ENCODE data around the gene SNX6. TPM values are rescaled to one million over a fixed set of nuclear protein-coding genes. Genes with fewer than 3 reads are reported as not detected.
"Not testable (repeated sequence)": the region's sequence is repeated elsewhere in the genome, so short reads cannot be mapped to it uniquely, and the experiment has no call there.

SNX6 gene
- total RNA-seq, 1 experiment from 2014 or later, result 69.3 TPM

- no peak overlapping the region for H4K91ac ChIP-seq (ENCODE audit: insufficient read length, low read depth, low read length)
- Mint-ChIP-seq H3K4me1 (no peaks in the 10 kb centered on the region), H3K36me3 (ENCODE audit: insufficient read depth in 1 of 3, low read depth in 3 of 3) (no peaks in the 10 kb centered on the region; a peak in 1 of 7 replicates), H3K9me3 (no peaks in the 10 kb centered on the region), H3K4me3 (no peak overlapping the region), H3K27me3 (ENCODE audit: low read depth) (no peaks in the 10 kb centered on the region), H3K27ac (no peak overlapping the region)
- no peaks in the 10 kb centered on the region for H3K79me1 ChIP-seq (ENCODE audit: insufficient read depth, low read depth, low read length, poor library complexity, severe bottlenecking)
- no peaks in the 10 kb centered on the region for H4K20me1 ChIP-seq (ENCODE audit: control insufficient read depth, insufficient read depth, insufficient read length)
- no peak for DNase-seq
- no peak overlapping the region for H4K5ac ChIP-seq (ENCODE audit: insufficient read length, low read depth, low read length)
- no peak overlapping the region for H3K9ac ChIP-seq (ENCODE audit: extremely low read depth, insufficient read length, low read length)
- H2AFZ ChIP-seq (ENCODE audit: low read length), result no peak overlapping the region
- no peak overlapping the region for H3K4me2 ChIP-seq (ENCODE audit: insufficient read depth, insufficient read length, low read length)
- TF ChIP-seq, protein P1, sequence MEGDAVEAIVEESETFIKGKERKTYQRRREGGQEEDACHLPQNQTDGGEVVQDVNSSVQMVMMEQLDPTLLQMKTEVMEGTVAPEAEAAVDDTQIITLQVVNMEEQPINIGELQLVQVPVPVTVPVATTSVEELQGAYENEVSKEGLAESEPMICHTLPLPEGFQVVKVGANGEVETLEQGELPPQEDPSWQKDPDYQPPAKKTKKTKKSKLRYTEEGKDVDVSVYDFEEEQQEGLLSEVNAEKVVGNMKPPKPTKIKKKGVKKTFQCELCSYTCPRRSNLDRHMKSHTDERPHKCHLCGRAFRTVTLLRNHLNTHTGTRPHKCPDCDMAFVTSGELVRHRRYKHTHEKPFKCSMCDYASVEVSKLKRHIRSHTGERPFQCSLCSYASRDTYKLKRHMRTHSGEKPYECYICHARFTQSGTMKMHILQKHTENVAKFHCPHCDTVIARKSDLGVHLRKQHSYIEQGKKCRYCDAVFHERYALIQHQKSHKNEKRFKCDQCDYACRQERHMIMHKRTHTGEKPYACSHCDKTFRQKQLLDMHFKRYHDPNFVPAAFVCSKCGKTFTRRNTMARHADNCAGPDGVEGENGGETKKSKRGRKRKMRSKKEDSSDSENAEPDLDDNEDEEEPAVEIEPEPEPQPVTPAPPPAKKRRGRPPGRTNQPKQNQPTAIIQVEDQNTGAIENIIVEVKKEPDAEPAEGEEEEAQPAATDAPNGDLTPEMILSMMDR (conservative IDR thresholded peaks at IDR 0.05), result no peak
- no peak overlapping the region for H3K14ac ChIP-seq (ENCODE audit: insufficient read depth, low read length)
- no peak overlapping the region for H2BK120ac ChIP-seq (ENCODE audit: low read depth, low read length, poor library complexity, severe bottlenecking)
- no peak overlapping the region for H2BK12ac ChIP-seq (ENCODE audit: insufficient read length, low read depth, low read length)
- no peak overlapping the region for H2BK20ac ChIP-seq (ENCODE audit: low read depth, low read length, poor library complexity, severe bottlenecking)
- no peaks in the 10 kb centered on the region for H3K9me3 ChIP-seq (ENCODE audit: control insufficient read depth, low read depth, low read length)
- no peaks in the 10 kb centered on the region for H3K23me2 ChIP-seq (ENCODE audit: insufficient read length, low read depth, low read length, poor library complexity, severe bottlenecking)
- H3K18ac ChIP-seq (ENCODE audit: insufficient read length, low read depth, low read length), result no peak overlapping the region
- no peak overlapping the region for H2AK5ac ChIP-seq (ENCODE audit: insufficient read length, low read length)
- no peaks in the 10 kb centered on the region; the same call in 1 of the 2 replicates for H3K4me1 ChIP-seq (ENCODE audit: insufficient read depth, low read length)
- no peaks in the 10 kb centered on the region for H3K27me3 ChIP-seq (ENCODE audit: insufficient read depth, low read length)
- no peak overlapping the region for H4K8ac ChIP-seq (replicated peaks; ENCODE audit: insufficient read length, low read depth, low read length)
- no peak overlapping the region for H3K23ac ChIP-seq (ENCODE audit: insufficient read length, low read depth, low read length)
- H3K27ac ChIP-seq (ENCODE audit: insufficient read length, low read depth, low read length), result no peak overlapping the region
- H3T11ph ChIP-seq (ENCODE audit: low read length), result no peak overlapping the region
- WGBS (ENCODE audit: extremely low coverage, insufficient read length, low lambda C conversion rate), result no CpG with 5 or more reads among the region's 1 CpG
- H3K56ac ChIP-seq (ENCODE audit: insufficient read length, low read depth, low read length), result no peak overlapping the region
- no peak overlapping the region for H2BK5ac ChIP-seq (ENCODE audit: insufficient read length, low read length)
- no peak overlapping the region for H3K4ac ChIP-seq (ENCODE audit: low read depth, low read length)
- H2BK15ac ChIP-seq (ENCODE audit: low read depth, low read length), result no peak overlapping the region
- H3K79me2 ChIP-seq (ENCODE audit: insufficient read depth, low read length), result no peaks in the 10 kb centered on the region
These were observed 10.9 kb upstream of the SNX6 start for GRCh38 chr14:34640826-34641225.

DNA sequence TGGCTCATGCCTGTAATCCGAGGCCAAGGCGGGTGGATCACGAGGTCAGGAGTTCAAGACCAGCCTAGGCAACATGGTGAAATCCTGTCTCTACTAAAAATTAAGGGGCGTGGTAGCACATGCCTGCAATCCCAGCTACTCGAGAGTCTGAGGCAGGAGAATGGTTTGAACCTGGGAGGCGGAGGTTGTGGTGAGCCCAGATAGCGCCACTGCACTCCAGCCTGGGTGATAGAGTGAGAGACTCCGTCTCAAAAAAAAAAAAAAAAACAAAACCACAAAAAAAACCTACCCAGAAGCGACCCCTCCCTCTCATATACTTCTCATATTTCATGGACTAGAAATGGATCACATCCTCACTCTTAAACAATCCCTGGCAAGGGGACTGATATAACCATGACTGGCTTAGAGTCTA, 4.4 kb upstream of the SNX6 start:
- not testable (repeated sequence) for H4K91ac ChIP-seq (ENCODE audit: insufficient read length, low read depth, low read length); H3K4me1 Mint-ChIP-seq; H3K27me3 Mint-ChIP-seq (ENCODE audit: low read depth); H3K14ac ChIP-seq (ENCODE audit: insufficient read depth, low read length); H3K56ac ChIP-seq (ENCODE audit: insufficient read length, low read depth, low read length); H2BK120ac ChIP-seq (ENCODE audit: low read depth, low read length, poor library complexity, severe bottlenecking); H2BK5ac ChIP-seq (ENCODE audit: insufficient read length, low read length); H3K9me3 Mint-ChIP-seq; H3K4ac ChIP-seq (ENCODE audit: low read depth, low read length); H2BK12ac ChIP-seq (ENCODE audit: insufficient read length, low read depth, low read length); H3K23me2 ChIP-seq (ENCODE audit: insufficient read length, low read depth, low read length, poor library complexity, severe bottlenecking); H3K9ac ChIP-seq (ENCODE audit: extremely low read depth, insufficient read length, low read length); H3K36me3 Mint-ChIP-seq (ENCODE audit: insufficient read depth in 1 of 3, low read depth in 3 of 3); H3K4me3 Mint-ChIP-seq; H4K20me1 ChIP-seq (ENCODE audit: control insufficient read depth, insufficient read depth, insufficient read length); H3K23ac ChIP-seq (ENCODE audit: insufficient read length, low read depth, low read length); DNase-seq; H3K27ac Mint-ChIP-seq; H3K79me2 ChIP-seq (ENCODE audit: insufficient read depth, low read length); H3K27ac ChIP-seq (ENCODE audit: insufficient read length, low read depth, low read length); H3K4me2 ChIP-seq (ENCODE audit: insufficient read depth, insufficient read length, low read length); H3K4me1 ChIP-seq (ENCODE audit: insufficient read depth, low read length); H2BK15ac ChIP-seq (ENCODE audit: low read depth, low read length); H3K9me3 ChIP-seq (ENCODE audit: control insufficient read depth, low read depth, low read length); H4K5ac ChIP-seq (ENCODE audit: insufficient read length, low read depth, low read length); H3T11ph ChIP-seq (ENCODE audit: low read length); H2BK20ac ChIP-seq (ENCODE audit: low read depth, low read length, poor library complexity, severe bottlenecking); H3K18ac ChIP-seq (ENCODE audit: insufficient read length, low read depth, low read length); H2AFZ ChIP-seq (ENCODE audit: low read length); H2AK5ac ChIP-seq (ENCODE audit: insufficient read length, low read length); H4K8ac ChIP-seq (replicated peaks; ENCODE audit: insufficient read length, low read depth, low read length); H3K27me3 ChIP-seq (ENCODE audit: insufficient read depth, low read length); H3K79me1 ChIP-seq (ENCODE audit: insufficient read depth, low read depth, low read length, poor library complexity, severe bottlenecking)
- WGBS (ENCODE audit: extremely low coverage, insufficient read length, low lambda C conversion rate), result no CpG with 5 or more reads among the region's 9 CpGs

Measured in H9 (cell line).